ENCODE results near the gene SUSD2. TPM values are rescaled to one million over a fixed set of nuclear protein-coding genes. Genes with fewer than 3 reads are reported as not detected.

SUSD2 gene
- total RNA-seq, 3 donors from 2014 or later: 1.3 to 3.9 (median 3.3) TPM

GRCh38 chr22:24189249-24190158 lies 8.2 kb downstream of the SUSD2 start:
- Histone ChIP-seq H3K4me1 (ENCODE audit: low read depth) (peaks cover 8% of the 10 kb centered on the region), H3K9me3 (no peaks in the 10 kb centered on the region), H3K4me3 (no peak overlapping the region), H3K36me3 (ENCODE audit: low read depth) (no peaks in the 10 kb centered on the region)
- intact Hi-C loops (cut with DNase I, micrococcal nuclease): no loop called here
- DNase-seq: peak; percentile 73 to 85 (median 82)
- peak; percentile 69 for TF ChIP-seq CTCF (IDR thresholded peaks at IDR 0.05)
- ATAC-seq: peak; percentile 93

DNA sequence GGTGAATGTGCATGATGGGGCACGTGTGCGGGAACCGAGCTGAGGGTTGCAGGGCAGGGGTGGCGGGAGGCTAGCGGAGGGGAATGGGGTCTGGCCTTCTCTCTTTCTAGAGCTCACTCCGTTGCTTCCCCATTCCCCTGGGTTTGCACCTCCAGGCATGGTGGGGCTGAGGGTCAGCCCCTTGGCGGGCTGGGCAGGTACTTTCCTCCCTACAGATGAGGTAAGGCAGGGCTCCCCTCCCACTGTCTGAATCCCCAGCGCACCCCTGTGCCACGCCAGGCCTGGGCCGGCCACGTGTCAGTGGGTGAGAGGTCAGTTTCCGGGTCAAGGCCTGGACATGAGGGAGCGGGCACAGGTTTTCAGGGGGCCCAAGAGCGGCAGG lies 8.9 kb downstream of the SUSD2 start:
- ATAC-seq (no peak), DNase-seq (peak in 1 of 3 donors; percentile 40)
- H3K9me3 ChIP-seq: no peaks in the 10 kb centered on the region
- H3K36me3 ChIP-seq (ENCODE audit: low read depth): no peaks in the 10 kb centered on the region
- no peak for TF ChIP-seq CTCF (IDR thresholded peaks at IDR 0.05)
- intact Hi-C loops (cut with DNase I, micrococcal nuclease): no loop called here
- peaks cover 8% of the 10 kb centered on the region for H3K4me1 ChIP-seq (ENCODE audit: low read depth)
- no peak overlapping the region for H3K4me3 ChIP-seq

- no peak for ATAC-seq
- DNase-seq: peak in 1 of 3 donors; percentile 29
- Histone ChIP-seq H3K9me3 (no peaks in the 10 kb centered on the region), H3K4me3 (no peak overlapping the region), H3K36me3 (ENCODE audit: low read depth) (no peaks in the 10 kb centered on the region), H3K4me1 (ENCODE audit: low read depth) (peaks cover 8% of the 10 kb centered on the region)
- intact Hi-C loops (cut with DNase I, micrococcal nuclease): no loop called here
- TF ChIP-seq CTCF (IDR thresholded peaks at IDR 0.05): no peak
Measured at GRCh38 chr22:24190596-24191208, 9.4 kb downstream of the SUSD2 start.

- no peaks in the 10 kb centered on the region for H3K36me3 ChIP-seq (ENCODE audit: low read depth)
- intact Hi-C loops (cut with DNase I, micrococcal nuclease): no loop called here
- no peak for ATAC-seq
- no peak overlapping the region for H3K4me3 ChIP-seq
- H3K9me3 ChIP-seq: no peaks in the 10 kb centered on the region
- no peak for TF ChIP-seq CTCF (IDR thresholded peaks at IDR 0.05)
- DNase-seq: peak in 2 of 3 donors; percentile 28 to 45
- peaks cover 11% of the 10 kb centered on the region for H3K4me1 ChIP-seq (ENCODE audit: low read depth)
Measured at GRCh38 chr22:24191381-24191841, 10.1 kb downstream of the SUSD2 start.

- no peaks in the 10 kb centered on the region for H3K9me3 ChIP-seq
- peak in 1 of 3 donors; percentile 10 for DNase-seq
- no peaks in the 10 kb centered on the region for H3K36me3 ChIP-seq (ENCODE audit: low read depth)
- no peak for ATAC-seq
- H3K4me1 ChIP-seq (ENCODE audit: low read depth): peaks cover 12% of the 10 kb centered on the region
- TF ChIP-seq CTCF (IDR thresholded peaks at IDR 0.05): no peak
- intact Hi-C loops (cut with DNase I, micrococcal nuclease): no loop called here
- H3K4me3 ChIP-seq: no peak overlapping the region
Measured at GRCh38 chr22:24191893-24192292, 10.6 kb downstream of the SUSD2 start.
